ENCODE results near the gene CEP120. TPM values are rescaled to one million over a fixed set of nuclear protein-coding genes. Genes with fewer than 3 reads are reported as not detected.

The CEP120 gene
- total RNA-seq, 2 experiments from 2014 or later, result 69.9 to 74.9 TPM

DNA sequence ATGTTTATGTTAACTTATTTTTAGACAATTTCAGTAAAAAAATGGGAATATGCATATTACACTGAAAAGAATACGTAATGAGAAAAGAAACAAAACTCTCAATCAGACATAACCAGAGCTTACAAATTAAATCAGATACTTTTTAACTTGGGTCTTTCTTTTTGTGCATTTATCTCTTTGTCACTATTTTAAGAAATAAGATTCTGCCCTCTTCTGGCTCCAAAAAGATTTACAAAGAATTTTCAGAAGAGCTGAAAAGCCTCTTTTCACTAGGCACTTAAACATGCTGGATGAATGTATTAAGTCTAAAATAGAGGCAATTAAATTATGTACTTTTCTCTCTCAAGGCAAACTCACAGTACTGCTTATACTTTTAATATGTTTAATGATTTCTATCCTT is 55.5 kb downstream of the CEP120 start:
- DNase-seq (peak in 1 of 14 experiments; percentile 3), ATAC-seq (ENCODE audit: poor library complexity) (no peak)
- Histone ChIP-seq H3K27ac (ENCODE audit: low read depth in 1 of 2, low read length in 2 of 2) (no peak overlapping the region), H3K36me3 (ENCODE audit: insufficient read depth, low read length) (peaks cover 67% of the 10 kb centered on the region), H3K27me3 (ENCODE audit: control insufficient read depth in 1 of 2, insufficient read depth in 2 of 2, low read length in 2 of 2) (no peaks in the 10 kb centered on the region), H3K9me3 (ENCODE audit: control insufficient read depth in 1 of 2, insufficient read depth in 1 of 2, low read length in 2 of 2) (no peaks in the 10 kb centered on the region), H3K4me1 (ENCODE audit: insufficient read depth, low read length) (no peaks in the 10 kb centered on the region), H3K4me3 (ENCODE audit: low read length) (no peak overlapping the region)
- no peaks in the 10 kb centered on the region for H3K27me3 Mint-ChIP-seq
- H3K9me3 Mint-ChIP-seq, result no peaks in the 10 kb centered on the region
- no peak overlapping the region for H3K27ac Mint-ChIP-seq
- H3K36me3 Mint-ChIP-seq (ENCODE audit: low read depth), result peaks cover 81% of the 10 kb centered on the region
- no peaks in the 10 kb centered on the region for H3K4me1 Mint-ChIP-seq (ENCODE audit: low read depth)
- intact Hi-C loops (cut with DNase I, micrococcal nuclease), result loop anchor here in 1 of 2 experiments (5.0 kb wide), 2 partner anchors 245 to 1175 kb away; no protein-coding TSS in a partner anchor
- TF ChIP-seq CTCF (IDR thresholded peaks at IDR 0.05), result no peak
- POLR2A ChIA-PET, result interaction anchor here (0.7 to 1.5 kb wide), 2 partner anchors 55 to 144 kb away, joined by 3 to 5 read pairs; partner anchors contain the start of genes CEP120 and CSNK1G3
- CTCF ChIA-PET, result no interaction called here
- no peak overlapping the region for H3K4me3 Mint-ChIP-seq

GRCh38 chr5:123365156-123365555 is 58.0 kb downstream of the CEP120 start:
- no peaks in the 10 kb centered on the region for H3K27me3 ChIP-seq (ENCODE audit: control insufficient read depth in 1 of 2, insufficient read depth in 2 of 2, low read length in 2 of 2)
- H3K9me3 ChIP-seq (ENCODE audit: control insufficient read depth in 1 of 2, insufficient read depth in 1 of 2, low read length in 2 of 2), result no peaks in the 10 kb centered on the region
- no peak for DNase-seq
- no peak overlapping the region for H3K27ac Mint-ChIP-seq
- no peaks in the 10 kb centered on the region for H3K4me1 Mint-ChIP-seq (ENCODE audit: low read depth)
- no peak overlapping the region for H3K27ac ChIP-seq (ENCODE audit: low read depth in 1 of 2, low read length in 2 of 2)
- POLR2A ChIA-PET, result no interaction called here
- peaks cover 82% of the 10 kb centered on the region for H3K36me3 Mint-ChIP-seq (ENCODE audit: low read depth)
- intact Hi-C loops (cut with DNase I, micrococcal nuclease), result loop anchor here in 1 of 2 experiments (5.0 kb wide), 2 partner anchors 247 to 1173 kb away; no protein-coding TSS in a partner anchor
- H3K4me3 Mint-ChIP-seq, result no peak overlapping the region
- ATAC-seq (ENCODE audit: poor library complexity), result no peak
- no peaks in the 10 kb centered on the region for H3K27me3 Mint-ChIP-seq
- no peaks in the 10 kb centered on the region for H3K9me3 Mint-ChIP-seq
- H3K36me3 ChIP-seq (ENCODE audit: insufficient read depth, low read length), result peaks cover 64% of the 10 kb centered on the region
- H3K4me1 ChIP-seq (ENCODE audit: insufficient read depth, low read length), result no peaks in the 10 kb centered on the region
- H3K4me3 ChIP-seq (ENCODE audit: low read length), result no peak overlapping the region
- CTCF ChIA-PET, result no interaction called here
- no peak for TF ChIP-seq CTCF (IDR thresholded peaks at IDR 0.05)

- TF ChIP-seq CTCF (IDR thresholded peaks at IDR 0.05), result no peak
- Mint-ChIP-seq H3K9me3 (no peaks in the 10 kb centered on the region), H3K27me3 (no peaks in the 10 kb centered on the region), H3K36me3 (ENCODE audit: low read depth) (peaks cover 82% of the 10 kb centered on the region), H3K27ac (no peak overlapping the region), H3K4me1 (ENCODE audit: low read depth) (no peaks in the 10 kb centered on the region), H3K4me3 (no peak overlapping the region)
- Histone ChIP-seq H3K27me3 (ENCODE audit: control insufficient read depth in 1 of 2, insufficient read depth in 2 of 2, low read length in 2 of 2) (no peaks in the 10 kb centered on the region), H3K4me1 (ENCODE audit: insufficient read depth, low read length) (no peaks in the 10 kb centered on the region), H3K36me3 (ENCODE audit: insufficient read depth, low read length) (peaks cover 62% of the 10 kb centered on the region), H3K9me3 (ENCODE audit: control insufficient read depth in 1 of 2, insufficient read depth in 1 of 2, low read length in 2 of 2) (no peaks in the 10 kb centered on the region), H3K4me3 (ENCODE audit: low read length) (no peak overlapping the region), H3K27ac (ENCODE audit: low read depth in 1 of 2, low read length in 2 of 2) (no peak overlapping the region)
- CTCF ChIA-PET, result no interaction called here
- intact Hi-C loops (cut with DNase I, micrococcal nuclease), result loop anchor here in 1 of 2 experiments (5.0 kb wide), 2 partner anchors 248 to 1172 kb away; no protein-coding TSS in a partner anchor
- DNase-seq (no peak), ATAC-seq (ENCODE audit: poor library complexity) (no peak)
- POLR2A ChIA-PET, result no interaction called here
Observed at GRCh38 chr5:123364441-123365155, 58.6 kb downstream of the CEP120 start.
